Measurements from ENCODE around the gene ADORA3. TPM values are rescaled to one million over a fixed set of nuclear protein-coding genes. Genes with fewer than 3 reads are reported as not detected.

The ADORA3 gene
- total RNA-seq, 4 donors from 2014 or later, result 5.3 to 17.5 (median 9.9) TPM

DNA sequence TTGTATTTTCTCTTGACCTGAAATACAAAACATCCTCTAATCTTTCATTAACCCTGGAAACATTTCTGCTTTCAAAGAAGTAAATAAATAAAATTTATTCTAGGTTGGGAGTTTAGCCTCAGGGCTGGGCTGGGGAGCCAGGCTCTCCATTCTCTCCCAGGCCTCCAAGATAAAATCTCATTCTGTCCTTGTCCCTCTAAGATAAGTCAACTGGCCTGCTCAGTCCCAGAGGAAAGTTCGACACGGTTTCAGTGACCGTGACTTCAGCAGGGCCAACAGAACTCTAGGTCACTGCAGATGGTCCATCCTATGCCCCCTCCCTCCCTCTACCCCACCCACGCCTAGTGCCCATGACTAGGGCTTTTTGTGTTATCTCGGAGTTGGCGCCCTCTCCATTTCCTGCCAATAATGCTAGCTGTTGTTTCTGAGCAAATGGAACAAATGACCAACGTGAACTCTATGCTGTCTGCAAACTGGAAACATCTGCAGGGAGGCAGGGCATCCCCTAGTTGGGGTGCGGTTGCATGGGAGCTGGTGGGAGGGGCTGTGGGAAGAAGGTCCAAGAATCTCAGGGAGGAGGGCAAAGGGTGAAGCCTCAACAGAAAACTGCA is 10.1 kb upstream of the ADORA3 start:
- H3K27ac ChIP-seq, result peak overlapping the region; percentile 40 to 87 (median 70)
- H3K4me1 ChIP-seq, result peaks cover 0 to 86% (median 60%) of the 10 kb centered on the region in 4 donors
- H3K36me3 ChIP-seq, result no peaks in the 10 kb centered on the region
- no peaks in the 10 kb centered on the region for H3K27me3 ChIP-seq
- 36 to 37% methylated on average over 8 of the region's 8 CpGs for WGBS, 2 donors
- DNase-seq (ENCODE audit: low spot score in 2 of 2), result no peak
- H3K4me3 ChIP-seq, result no peak overlapping the region
- no peaks in the 10 kb centered on the region for H3K9me3 ChIP-seq
- no peak for TF ChIP-seq POLR2A (IDR thresholded peaks at IDR 0.05)
- TF ChIP-seq EP300 (IDR thresholded peaks at IDR 0.05), result peak; percentile 27 to 95
- TF ChIP-seq, protein P1, sequence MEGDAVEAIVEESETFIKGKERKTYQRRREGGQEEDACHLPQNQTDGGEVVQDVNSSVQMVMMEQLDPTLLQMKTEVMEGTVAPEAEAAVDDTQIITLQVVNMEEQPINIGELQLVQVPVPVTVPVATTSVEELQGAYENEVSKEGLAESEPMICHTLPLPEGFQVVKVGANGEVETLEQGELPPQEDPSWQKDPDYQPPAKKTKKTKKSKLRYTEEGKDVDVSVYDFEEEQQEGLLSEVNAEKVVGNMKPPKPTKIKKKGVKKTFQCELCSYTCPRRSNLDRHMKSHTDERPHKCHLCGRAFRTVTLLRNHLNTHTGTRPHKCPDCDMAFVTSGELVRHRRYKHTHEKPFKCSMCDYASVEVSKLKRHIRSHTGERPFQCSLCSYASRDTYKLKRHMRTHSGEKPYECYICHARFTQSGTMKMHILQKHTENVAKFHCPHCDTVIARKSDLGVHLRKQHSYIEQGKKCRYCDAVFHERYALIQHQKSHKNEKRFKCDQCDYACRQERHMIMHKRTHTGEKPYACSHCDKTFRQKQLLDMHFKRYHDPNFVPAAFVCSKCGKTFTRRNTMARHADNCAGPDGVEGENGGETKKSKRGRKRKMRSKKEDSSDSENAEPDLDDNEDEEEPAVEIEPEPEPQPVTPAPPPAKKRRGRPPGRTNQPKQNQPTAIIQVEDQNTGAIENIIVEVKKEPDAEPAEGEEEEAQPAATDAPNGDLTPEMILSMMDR (IDR thresholded peaks at IDR 0.05), result no peak

DNA sequence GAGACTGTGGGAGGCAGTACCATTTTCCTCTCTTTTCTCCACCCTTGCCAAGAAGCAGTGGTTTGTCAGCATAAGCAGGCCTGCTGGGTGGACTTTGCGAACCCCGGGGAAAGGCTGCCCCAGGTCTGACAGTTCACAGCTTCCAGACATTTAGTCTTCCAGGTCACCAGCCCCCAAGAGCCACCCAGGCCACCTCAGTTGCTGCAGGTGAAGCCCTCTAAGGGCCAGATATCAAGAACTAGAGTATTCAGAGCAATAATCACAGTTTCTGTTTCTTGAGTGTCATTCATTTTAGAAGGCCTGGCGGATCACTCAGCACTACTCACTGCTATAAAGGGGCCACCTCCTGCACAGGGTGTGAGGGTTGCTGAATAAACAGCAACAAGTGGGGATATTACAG is 9.5 kb upstream of the ADORA3 start:
- Histone ChIP-seq H3K4me1 (peaks cover 0 to 92% (median 61%) of the 10 kb centered on the region in 4 donors), H3K4me3 (no peak overlapping the region), H3K9me3 (no peaks in the 10 kb centered on the region), H3K27me3 (no peaks in the 10 kb centered on the region), H3K36me3 (no peaks in the 10 kb centered on the region), H3K27ac (peak overlapping the region; percentile 40 to 87 (median 70))
- DNase-seq (ENCODE audit: low spot score in 2 of 2), result no peak
- 51 to 61% methylated on average over 3 of the region's 3 CpGs for WGBS, 2 donors
- TF ChIP-seq POLR2A (IDR thresholded peaks at IDR 0.05) (no peak), EP300 (IDR thresholded peaks at IDR 0.05) (no peak)
- TF ChIP-seq, protein P1 (IDR thresholded peaks at IDR 0.05), result no peak

DNA sequence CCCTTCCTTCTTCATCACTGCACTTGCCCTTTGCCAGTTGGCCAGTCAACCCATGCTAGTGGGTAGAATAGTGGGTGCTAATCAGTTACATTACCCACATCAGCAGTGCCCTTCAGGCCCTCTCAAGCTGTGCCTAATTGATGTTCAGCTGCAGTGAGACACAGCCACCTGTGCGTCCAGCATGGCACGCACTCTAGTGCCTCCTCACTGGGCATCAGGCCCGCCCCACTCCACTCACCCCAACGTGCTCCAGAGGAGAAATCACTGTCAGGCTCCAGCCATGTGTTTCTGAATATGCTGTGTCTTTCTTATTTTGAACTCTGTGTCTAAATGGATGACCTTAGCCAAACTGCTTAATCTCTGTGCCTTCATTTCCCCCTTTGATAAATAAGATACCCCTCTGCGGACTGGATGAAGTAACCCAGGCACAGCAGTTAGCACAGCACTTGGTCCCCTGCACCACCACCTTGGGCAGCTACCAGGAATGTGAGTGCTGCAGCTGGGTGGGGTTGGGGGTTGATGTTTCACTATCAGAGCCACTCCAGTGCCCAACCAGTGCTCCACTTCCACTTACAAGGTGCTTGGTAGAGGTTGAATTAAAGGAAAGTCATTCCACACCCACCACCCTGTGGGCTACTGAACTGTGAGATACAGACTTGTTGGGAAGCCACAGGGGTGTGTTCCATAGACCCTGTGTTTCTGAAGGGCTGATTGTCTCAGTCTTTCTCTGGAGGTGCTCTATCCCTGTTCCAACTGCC is 8.9 kb upstream of the ADORA3 start:
- H3K36me3 ChIP-seq, result no peaks in the 10 kb centered on the region
- H3K27ac ChIP-seq, result peak overlapping the region; percentile 40 to 87 (median 70)
- TF ChIP-seq POLR2A (IDR thresholded peaks at IDR 0.05) (no peak), EP300 (IDR thresholded peaks at IDR 0.05) (no peak)
- TF ChIP-seq, protein P1 (IDR thresholded peaks at IDR 0.05), result no peak
- 73 to 85% methylated on average over 5 of the region's 5 CpGs for WGBS, 2 donors
- peaks cover 0 to 98% (median 66%) of the 10 kb centered on the region in 4 donors for H3K4me1 ChIP-seq
- H3K4me3 ChIP-seq, result no peak overlapping the region
- H3K9me3 ChIP-seq, result no peaks in the 10 kb centered on the region
- no peak for DNase-seq (ENCODE audit: low spot score in 2 of 2)
- H3K27me3 ChIP-seq, result no peaks in the 10 kb centered on the region

DNA sequence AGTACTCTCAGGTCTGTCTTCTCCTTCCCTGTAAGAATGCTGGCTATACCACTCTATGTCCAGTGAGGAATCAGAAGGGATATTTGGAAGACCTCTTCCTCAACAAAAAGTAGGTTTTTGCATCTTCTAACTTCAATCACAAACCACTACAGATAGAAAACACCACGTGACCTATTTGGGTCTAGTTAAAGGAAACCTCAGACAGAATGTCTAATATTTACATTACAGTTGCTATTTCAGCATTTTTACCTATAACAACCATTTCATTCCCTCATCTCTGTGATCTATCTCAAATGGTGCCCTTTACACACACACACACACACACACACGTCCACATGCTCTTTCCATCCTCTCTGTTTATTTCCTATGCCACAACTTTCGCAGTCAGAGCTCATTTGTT is 7.9 kb upstream of the ADORA3 start:
- 76 to 91% methylated on average over 3 of the region's 3 CpGs for WGBS, 2 donors
- Histone ChIP-seq H3K4me1 (peaks cover 0 to 97% (median 64%) of the 10 kb centered on the region in 4 donors), H3K36me3 (no peaks in the 10 kb centered on the region)

More for the DNA sequence above, 7.9 kb upstream of the ADORA3 start:
- Histone ChIP-seq H3K4me3 (no peak overlapping the region), H3K27ac (peak overlapping the region in 2 of 4 donors; percentile 85 to 90), H3K27me3 (no peaks in the 10 kb centered on the region), H3K9me3 (no peaks in the 10 kb centered on the region)
- no peak for DNase-seq (ENCODE audit: low spot score in 2 of 2)
- TF ChIP-seq, protein P1 (IDR thresholded peaks at IDR 0.05), result no peak
- TF ChIP-seq EP300 (IDR thresholded peaks at IDR 0.05) (no peak), POLR2A (IDR thresholded peaks at IDR 0.05) (no peak)
